WI38 (cell line): ENCODE data around the gene MISFA.

Experiments used
- H3K4me3 ChIP-seq: 2 replicates; pipeline ENCODE4 v1.5.1; 2011; ENCODE audit warnings: low read depth, mild to moderate bottlenecking, control low read depth, low read length
- CTCF ChIP-seq: IDR thresholded peaks from 2 replicates; pipeline ENCODE4 v1.5.1; 2012; ENCODE audit warnings: low read depth, mild to moderate bottlenecking, control low read depth, low read length

MISFA gene

DNA sequence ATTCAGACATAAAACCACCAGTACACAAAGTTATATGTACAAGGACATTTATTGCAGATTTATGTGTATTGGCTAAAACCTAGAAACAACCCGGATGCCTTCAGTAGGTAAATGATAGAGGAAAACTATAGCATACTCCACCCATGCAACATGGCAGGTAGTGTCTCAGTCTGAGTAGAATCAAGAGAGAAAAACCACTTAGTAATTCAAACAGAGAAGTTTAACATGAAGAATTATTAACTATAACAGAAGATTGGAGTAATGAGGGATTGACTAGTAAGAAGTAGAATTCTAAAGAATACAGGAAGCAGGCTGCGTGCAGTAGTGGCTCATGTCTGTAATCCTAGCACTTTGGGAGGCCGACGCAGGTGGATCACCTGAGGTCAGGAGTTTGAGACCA is 50.8 kb downstream of the MISFA start:
- no peak overlapping the region for H3K4me3 ChIP-seq
- TF ChIP-seq CTCF, result no peak

DNA sequence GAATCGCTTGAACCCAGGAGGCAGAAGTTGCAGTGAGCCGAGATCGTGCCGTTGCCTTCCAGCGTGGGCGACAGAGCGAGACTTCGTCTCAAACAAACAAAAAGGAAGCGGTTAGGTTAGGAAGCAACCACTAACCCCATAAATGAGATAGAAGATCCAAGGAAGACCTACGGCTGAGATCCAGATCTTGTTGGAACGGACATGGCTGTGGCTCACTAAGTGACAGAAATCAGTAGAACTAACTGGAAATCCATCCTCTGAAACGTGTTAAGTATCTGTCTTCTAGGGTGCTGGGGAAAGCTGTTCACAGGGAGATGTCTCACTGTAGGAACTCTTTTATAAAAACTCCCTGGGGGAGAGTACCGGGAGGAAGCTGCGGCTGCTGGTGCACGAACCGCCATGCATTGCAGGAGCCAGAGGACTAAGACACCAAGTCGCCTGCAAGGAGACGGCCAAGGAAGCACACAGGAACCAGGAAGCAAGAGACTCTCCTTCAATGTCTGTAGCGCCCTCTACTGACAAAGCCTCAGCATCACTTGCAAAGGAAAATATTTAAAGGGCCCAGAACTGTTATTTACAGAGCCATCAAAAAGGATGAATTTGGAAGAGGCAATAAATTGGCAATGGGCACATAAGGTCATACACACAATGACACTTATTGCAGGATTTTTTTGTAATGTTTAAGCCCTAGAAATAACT is 51.4 kb downstream of the MISFA start:
- TF ChIP-seq CTCF, result peak; percentile 57
- no peak overlapping the region for H3K4me3 ChIP-seq
